GM12872 (cell line): ENCODE data around the gene TARM1.

Experiments
- TF ChIP-seq, protein P1 (sequence below): IDR thresholded peaks from 3 replicates; pipeline ENCODE4 v1.5.1; 2011; ENCODE audit warnings: low read depth, mild to moderate bottlenecking, low read length, moderate library complexity; ENCODE audit not compliant: insufficient read depth

Gene TARM1

DNA sequence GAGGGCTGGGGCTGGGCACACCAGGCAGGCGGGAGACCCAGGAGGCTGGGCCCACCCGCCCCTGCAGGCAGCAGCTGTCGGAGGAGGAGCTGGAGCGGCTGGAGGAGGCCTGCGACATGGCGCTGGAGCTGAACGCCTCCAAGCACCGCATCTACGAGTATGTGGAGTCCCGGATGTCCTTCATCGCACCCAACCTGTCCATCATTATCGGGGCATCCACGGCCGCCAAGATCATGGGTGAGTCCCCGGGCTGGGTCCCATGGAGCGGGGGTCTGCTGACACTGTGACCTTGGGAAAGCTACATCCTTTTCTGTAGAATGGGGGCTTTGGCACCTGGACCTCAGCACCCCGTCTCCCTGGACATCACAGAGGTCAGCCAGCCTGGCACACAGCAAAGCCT is 42.5 kb upstream of the TARM1 start:
- TF ChIP-seq, protein P1, sequence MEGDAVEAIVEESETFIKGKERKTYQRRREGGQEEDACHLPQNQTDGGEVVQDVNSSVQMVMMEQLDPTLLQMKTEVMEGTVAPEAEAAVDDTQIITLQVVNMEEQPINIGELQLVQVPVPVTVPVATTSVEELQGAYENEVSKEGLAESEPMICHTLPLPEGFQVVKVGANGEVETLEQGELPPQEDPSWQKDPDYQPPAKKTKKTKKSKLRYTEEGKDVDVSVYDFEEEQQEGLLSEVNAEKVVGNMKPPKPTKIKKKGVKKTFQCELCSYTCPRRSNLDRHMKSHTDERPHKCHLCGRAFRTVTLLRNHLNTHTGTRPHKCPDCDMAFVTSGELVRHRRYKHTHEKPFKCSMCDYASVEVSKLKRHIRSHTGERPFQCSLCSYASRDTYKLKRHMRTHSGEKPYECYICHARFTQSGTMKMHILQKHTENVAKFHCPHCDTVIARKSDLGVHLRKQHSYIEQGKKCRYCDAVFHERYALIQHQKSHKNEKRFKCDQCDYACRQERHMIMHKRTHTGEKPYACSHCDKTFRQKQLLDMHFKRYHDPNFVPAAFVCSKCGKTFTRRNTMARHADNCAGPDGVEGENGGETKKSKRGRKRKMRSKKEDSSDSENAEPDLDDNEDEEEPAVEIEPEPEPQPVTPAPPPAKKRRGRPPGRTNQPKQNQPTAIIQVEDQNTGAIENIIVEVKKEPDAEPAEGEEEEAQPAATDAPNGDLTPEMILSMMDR: no peak

GRCh38 chr19:54121259-54121658 is 40.1 kb upstream of the TARM1 start:
- TF ChIP-seq, protein P1: no peak

DNA sequence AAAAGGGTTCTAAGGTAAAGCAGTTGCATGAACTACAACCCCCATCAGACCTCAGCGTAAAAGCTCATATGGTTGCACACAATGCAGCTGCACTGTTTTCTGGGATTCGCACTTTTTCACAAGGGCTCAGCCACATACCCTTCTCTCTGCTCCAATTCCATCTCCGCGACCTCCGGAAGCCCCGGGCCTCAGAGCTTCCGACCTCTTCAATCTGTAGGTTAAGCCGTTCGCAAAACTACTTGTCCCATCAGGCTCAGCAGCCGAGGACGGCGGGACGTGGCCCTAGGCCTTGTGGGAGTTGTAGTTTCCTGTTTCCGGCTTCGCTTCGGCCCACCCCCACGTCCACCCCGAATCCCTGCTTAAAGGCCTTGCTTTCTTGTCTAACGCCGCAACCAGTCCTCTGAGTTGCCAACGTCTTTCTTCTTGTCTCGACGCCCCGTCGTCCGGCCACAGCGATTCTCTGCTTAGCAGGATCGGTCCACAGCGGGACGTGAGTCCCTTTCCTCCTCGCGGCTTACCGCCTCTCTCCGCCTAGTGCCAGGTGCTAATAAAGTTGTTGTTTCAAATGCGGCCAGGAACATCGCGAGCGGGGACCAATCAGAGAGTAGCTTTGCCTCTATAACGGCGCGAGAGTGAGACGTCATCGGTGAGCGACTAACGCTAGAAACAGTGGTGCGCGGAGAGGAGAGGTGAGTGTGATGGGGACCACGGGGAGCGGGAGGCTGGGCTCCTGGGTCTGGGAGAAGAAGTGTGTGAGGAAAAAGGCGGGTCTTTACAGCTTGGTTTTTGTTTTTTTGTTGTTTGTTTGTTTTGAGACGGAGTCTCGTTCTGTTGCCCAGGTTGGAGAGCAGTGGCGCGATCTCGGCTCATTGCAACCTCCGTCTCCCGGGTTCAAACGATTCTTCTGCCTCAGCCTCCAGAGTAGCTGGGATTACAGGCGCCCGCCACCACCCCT is 34.2 kb upstream of the TARM1 start, which contains the start of the genes PRPF31 and TFPT:
Gene PRPF31, plus strand, starts transcription at position 646 of the 955 bp plus-strand sequence. CDS start 2,525 bp downstream, outside the sequence.
Gene TFPT, minus strand, starts transcription at position 549 of the 955 bp plus-strand sequence. Its CDS starts 388 bp downstream, at position 161.
- TF ChIP-seq, protein P1: no peak

- TF ChIP-seq, protein P1: no peak
Measured at GRCh38 chr19:54114340-54115108, 33.4 kb upstream of the TARM1 start.

DNA sequence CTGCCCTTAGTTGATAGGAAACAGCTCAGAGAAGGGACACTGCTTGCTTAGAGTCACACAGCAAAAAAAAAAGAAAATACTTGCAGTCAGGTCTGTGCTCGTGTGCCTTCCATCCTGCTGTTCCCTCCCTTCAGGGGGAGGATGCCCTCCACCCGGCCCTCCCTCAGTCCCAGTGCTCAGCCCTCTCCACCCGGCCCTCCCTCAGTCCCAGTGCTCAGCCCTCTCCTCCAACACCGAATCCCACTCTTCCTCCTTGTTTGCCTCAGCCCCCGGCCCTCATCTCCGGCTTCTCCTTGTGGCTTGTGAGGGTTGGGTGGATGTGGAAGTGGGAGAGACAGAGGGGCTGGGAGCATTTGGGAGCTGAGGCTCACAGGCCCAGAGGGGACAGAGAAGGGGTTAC is 28.5 kb upstream of the TARM1 start:
- TF ChIP-seq, protein P1: no peak

DNA sequence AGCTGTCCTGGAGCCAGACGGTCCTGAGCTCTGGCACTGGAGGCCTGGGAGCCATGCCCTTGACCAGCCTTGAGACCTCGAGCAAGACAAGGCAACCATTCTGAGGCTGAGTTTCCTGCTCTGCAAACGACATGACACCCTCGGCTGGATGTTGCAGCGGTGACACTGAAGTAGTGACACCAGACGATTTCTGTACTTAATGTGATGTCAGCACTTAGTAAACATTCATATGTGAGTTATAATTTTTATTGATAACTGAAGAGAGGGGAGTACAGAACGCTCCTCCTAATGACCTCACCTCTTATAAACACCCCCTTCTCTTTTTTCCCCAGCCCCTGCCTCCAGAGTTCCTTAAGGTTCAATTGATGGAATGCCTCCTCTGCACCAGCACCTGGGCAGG is 27.3 kb upstream of the TARM1 start:
- TF ChIP-seq, protein P1: no peak

DNA sequence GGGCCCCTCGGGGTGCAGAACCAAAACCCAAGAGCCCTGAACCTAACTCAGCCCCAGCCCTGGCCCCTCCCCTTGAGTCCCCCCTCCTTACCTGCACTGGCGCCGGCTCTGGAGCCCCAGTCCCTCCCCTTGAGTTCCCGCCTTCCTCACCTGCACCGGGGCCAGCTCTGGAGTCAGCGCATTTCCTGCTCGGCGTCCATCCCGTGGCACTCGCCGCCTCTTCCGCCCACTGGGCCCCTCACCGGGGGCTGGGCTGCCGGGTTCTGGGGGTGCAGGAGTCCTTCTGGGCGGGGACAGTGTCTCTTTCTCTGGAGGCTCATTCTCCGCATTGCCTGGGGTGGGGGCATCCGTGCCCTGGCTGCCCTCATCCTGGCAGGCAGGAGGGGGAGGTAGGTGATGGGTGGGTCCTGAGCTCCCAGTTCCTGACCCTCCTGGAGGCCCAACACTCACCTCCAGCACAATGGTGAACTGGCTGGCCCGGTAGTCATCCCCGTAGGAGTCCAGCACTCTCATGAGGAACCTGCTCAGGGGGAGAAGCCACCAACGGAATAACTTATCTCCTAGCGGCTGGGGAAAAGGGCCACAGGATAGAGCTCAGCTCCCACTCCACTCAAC is 26.8 kb upstream of the TARM1 start:
- TF ChIP-seq, protein P1: no peak
